Measurements from ENCODE around the gene DIAPH1.

The DIAPH1 gene

GRCh38 chr5:141517312-141517711 is 101.5 kb downstream of the DIAPH1 start:
- no peak for DNase-seq

- no peak for DNase-seq
Measured at GRCh38 chr5:141516672-141517025, 102.2 kb downstream of the DIAPH1 start.

DNA sequence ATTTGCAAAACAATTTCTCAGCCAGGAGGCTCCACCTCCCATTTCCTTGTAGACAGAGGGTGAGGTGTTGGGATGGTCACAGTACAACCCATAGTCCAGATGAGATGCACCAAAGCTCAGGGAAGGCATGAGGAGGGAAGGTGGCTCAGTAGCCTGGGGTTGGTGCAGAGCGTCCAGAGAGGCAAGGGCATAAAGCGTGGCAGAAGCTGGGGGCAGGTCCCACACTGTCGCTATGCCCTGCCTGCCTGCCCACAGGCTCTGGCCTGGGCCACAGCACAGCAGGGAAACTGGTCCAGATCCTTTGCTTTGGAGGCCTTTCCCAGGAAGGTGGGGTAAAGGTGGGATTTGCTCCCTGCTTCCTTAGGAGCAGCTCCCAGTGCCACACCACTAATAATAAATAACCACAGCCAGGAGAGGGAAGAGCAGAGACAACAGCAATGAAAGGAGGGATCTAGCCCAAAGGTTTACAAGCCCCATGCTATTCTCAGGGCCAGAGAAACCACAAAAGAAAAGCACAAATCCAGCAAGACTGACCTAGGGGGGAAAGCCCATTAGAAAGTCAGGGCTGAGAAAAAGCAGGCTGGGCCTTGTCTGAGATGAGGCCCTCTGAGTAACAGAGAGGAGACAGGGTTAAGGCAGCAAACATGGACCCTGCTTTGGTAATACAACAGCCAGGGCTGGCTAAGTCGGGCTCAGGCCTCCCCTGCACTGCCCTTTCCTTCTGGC is 102.7 kb downstream of the DIAPH1 start:
- DNase-seq = no peak

GRCh38 chr5:141515141-141515540 is 103.7 kb downstream of the DIAPH1 start:
- no peak for DNase-seq

DNA sequence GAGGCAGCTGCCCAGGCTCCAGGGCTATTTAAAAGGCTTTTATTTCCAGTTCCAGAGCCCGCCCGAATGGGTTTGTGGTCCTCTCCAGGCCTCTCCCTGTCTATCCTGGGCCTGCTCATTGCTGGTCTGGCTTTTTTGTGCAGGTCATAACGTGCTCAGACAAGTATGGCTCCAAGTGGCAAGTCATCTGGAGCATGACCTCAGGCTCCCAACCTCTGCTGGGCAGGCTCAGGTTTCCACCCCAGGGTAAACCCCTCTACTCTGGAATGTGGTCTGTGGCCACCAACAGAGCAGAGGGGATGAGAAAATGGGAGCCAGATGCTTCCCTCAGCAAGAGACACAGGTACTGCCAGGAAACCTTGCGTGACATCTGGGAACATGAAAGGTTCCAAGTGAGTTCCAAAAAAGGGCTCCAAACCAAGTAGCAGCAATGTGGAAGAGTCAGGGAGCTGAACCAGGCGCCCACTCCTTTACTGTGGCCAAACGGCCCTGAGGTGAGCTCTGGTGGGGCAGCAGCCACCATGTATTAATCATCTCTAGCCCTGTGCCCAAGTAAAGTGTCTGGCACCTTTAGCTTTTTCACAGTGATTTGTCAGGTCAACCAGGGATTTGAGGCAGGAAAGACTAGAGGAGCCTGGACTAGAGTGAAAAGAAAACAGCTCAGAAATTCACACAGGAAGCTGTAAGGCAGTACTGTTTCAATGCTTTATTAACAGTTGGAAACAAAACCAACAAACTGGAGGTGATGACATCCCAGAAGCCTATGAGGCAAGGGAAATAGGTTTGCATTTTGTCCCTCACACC is 104.3 kb downstream of the DIAPH1 start:
- no peak for DNase-seq

DNA sequence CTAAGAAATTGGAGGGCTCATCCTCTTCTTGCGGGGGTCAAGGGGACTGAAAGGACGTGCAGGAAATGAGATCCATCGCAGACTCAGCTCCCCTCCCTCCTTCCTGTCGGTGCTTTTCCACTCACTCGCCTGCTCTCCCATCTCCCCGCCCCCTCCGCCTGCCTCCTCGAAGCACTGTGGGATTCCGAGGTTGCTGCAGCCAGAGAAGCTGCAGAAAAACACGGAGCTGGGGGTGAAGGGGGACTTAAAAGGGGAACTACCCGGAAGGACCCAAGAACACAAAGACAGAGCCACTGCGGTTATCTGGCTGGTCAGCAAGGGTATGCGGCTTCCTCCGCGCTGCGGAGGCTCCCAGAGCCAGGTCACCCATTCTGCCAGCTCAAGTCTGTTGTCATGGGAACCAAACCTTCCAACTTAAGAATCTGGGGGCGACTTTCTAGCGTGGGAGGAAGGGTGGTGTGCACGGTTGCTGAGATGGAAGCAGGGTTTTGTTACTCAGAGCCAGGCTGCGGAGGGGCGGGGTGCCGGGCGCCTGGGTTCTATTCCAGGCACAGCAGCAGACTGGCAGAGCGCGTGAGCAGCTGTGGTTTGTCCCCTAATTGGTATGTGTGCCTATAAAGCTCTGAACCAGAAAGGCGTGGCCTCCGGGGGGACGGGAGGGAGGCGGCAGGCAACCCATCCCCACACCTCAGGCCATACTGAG is 105.0 kb downstream of the DIAPH1 start:
- DNase-seq = peak; percentile 55

DNA sequence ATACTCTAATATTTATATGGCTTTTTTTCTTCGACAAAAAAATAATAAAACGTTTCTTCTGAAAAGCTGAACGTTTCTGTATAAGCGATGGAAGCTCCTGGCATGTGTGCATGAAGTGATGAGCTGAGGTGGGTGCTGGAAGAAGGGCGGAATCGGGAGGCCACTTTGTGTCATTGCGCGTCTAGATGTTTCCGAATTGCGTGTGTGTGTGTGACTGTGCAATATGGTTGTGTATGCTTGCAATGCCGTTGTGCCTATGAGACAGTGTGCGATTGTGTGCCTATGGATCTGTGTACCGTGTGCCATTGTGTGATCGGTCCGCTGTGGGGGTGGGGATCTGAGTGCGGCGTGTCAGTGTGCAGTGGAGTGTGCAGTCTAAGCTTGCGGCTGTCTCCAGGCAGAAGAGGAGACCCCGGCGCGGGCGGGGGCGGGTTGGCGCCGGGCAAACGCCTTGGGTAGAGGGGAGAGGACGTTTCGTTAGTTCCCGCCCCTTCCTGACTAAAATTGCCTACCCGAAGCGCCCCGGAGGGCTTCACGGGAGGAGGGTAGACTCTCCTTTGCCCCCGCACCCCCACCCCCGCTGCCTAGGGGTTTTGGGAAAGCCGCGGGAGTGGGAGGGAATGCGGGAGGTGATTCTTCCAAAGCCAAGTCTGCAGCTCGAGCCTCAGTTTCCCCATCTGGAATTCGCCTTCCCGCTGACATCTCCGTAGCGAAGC is 105.7 kb downstream of the DIAPH1 start:
- peak; percentile 53 for DNase-seq

GRCh38 chr5:141512390-141512910 is 106.3 kb downstream of the DIAPH1 start:
- DNase-seq = peak; percentile 78

DNA sequence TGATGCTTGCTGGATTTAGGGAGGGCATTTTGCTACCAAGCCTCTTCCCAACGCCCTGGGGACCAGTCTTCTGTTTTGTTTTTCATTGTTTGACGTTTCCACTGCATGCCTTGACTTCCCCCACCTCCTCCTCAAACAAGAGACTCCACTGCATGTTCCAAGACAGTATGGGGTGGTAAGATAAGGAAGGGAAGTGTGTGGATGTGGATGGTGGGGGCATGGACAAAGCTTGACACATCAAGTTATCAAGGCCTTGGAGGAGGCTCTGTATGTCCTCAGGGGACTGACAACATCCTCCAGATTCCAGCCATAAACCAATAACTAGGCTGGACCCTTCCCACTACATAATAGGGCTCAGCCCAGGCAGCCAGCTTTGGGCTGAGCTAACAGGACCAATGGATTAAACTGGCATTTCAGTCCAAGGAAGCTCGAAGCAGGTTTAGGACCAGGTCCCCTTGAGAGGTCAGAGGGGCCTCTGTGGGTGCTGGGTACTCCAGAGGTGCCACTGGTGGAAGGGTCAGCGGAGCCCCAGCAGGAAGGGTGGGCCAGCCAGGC is 107.0 kb downstream of the DIAPH1 start:
- DNase-seq = no peak

- DNase-seq = no peak
Measured at GRCh38 chr5:141510850-141511601, 107.8 kb downstream of the DIAPH1 start.

- no peak for DNase-seq
Measured at GRCh38 chr5:141510160-141510559, 108.6 kb downstream of the DIAPH1 start.

- DNase-seq = peak; percentile 80
Measured at GRCh38 chr5:141508798-141509611, 109.8 kb downstream of the DIAPH1 start.

GRCh38 chr5:141508440-141508797 is 110.4 kb downstream of the DIAPH1 start:
- DNase-seq = no peak

DNA sequence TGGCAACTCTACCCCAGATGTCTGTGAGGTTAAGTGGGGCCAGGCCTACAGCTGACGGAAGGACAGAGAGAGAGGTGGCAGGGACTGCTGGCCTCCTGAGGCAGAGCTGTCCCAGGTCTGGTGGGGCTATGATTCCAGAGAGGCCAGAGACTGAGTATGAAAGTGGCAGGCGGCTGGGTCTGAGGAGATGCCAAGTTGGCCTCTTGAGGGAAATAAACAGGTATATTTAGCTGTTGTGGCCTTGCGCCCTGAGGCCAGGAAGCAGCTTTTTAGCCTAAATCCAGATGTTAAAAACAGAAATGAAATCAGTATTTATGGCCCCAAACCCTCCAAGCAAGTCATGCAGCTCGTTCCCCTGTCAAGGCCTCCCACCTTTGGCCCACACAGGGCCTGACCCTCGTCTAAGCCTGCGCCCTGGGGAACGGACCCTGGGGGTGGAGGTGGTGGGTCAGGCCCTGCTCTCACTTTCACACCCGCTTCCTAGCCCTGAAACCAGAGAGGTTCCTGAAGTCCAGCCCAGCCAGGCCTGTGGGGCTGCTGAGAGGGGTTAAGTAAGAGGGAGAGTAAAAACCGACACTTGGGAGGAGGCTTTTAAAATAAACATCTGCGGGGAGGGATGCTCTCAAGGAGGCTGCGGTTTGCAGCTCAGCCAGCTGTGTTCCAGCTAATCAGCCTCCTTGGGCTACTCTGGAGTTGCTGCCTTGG is 111.3 kb downstream of the DIAPH1 start:
- DNase-seq = no peak

DNA sequence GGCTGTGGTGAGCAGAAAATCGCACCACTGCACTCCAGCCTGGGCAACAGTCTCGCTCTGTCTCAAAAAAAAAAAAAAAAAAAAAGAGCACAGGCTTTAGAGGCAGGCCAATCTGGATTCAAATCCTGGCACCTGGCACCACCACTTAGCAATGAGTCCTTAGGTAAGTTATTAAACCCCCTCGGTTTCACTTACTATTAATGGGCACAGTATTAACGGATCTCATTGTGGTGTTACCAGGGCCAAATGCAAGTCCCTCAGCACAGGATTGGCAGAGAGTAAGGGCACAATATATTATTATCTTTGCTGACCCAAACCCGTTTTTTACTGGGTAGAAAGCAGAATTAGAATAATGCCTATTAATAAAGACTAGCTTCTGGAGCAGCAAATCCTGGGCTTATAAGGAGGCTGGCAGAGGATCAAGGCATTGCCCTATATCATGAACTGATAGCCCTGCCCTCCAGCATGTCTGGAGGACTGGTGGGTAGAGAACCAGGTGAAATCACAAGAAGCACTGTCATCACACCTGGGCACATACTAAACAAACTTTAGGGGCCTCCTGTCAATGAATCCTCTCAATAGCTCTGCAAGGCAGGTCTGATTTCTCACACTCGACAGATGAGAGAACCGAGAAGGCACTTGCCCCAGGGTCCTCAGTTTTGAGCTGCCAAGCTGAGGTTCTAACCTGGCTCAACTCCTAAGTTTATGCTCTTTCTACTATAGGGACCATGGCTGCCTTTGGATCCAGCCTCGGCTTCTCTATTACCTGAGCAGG is 112.2 kb downstream of the DIAPH1 start:
- DNase-seq = no peak

GRCh38 chr5:141504216-141504615 is 114.6 kb downstream of the DIAPH1 start:
- DNase-seq = no peak

- DNase-seq = no peak
Measured at GRCh38 chr5:141503681-141504080, 115.1 kb downstream of the DIAPH1 start.

DNA sequence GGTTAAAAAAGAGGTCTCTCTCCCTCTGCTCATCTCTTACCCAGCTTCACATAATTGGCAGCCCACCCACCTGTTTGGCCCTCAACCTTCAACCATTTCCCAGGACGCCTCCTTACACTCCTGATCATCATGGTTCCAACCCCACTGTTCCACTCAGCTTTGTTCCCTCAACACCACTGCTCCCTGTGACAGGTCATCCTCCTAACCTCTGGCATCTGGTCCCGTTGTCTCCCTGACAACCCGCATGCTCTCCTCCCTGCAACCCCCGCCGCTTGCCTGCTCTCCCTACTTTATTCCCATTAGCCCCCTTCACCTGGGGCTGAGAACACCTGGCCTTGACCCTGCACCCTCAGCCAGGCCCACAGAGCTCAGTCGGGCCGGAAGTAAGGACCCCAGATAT is 117.0 kb downstream of the DIAPH1 start:
- DNase-seq = no peak

GRCh38 chr5:141496038-141496437 is 122.8 kb downstream of the DIAPH1 start:
- no peak for DNase-seq

GRCh38 chr5:141495453-141495811 is 123.4 kb downstream of the DIAPH1 start:
- no peak for DNase-seq

All from suppressor macrophage treated with lipopolysaccharide for 4 hours (primary cell).